SJSA1 (cell line): Measurements from ENCODE around the gene GAS7. TPM values are rescaled to one million over a fixed set of nuclear protein-coding genes. Genes with fewer than 3 reads are reported as not detected.

ENCODE experiments used
- DNase-seq, 2 experiments: peaks; one replicate each; pipeline ENCODE4 v3.0.0-alpha.2; 2015 to 2020; ENCODE audit warnings: low spot score in 2 of 2, low read depth in 1 of 2
- H3K27ac ChIP-seq: fragments of 250-450 bp; sonication (Bioruptor Pico); 2 replicates; pipeline ENCODE4 v1.5.1; 2020; ENCODE audit warnings: mild to moderate bottlenecking, moderate library complexity
- H3K27me3 ChIP-seq: fragments of 250-450 bp; sonication (Bioruptor Pico); replicated peaks from 2 replicates; pipeline ENCODE4 v1.5.1; 2020; ENCODE audit warnings: mild to moderate bottlenecking, moderate library complexity
- H3K36me3 ChIP-seq: fragments of 250-450 bp; sonication (Bioruptor Pico); 2 replicates; pipeline ENCODE4 v1.5.1; 2020; ENCODE audit warnings: mild to moderate bottlenecking
- H3K4me1 ChIP-seq: fragments of 250-450 bp; sonication (Bioruptor Pico); replicated peaks from 2 replicates; pipeline ENCODE4 v1.6.1; 2021; ENCODE audit warnings: mild to moderate bottlenecking
- H3K4me3 ChIP-seq: fragments of 250-450 bp; sonication (Bioruptor Pico); 2 replicates; pipeline ENCODE4 v1.5.1; 2020; ENCODE audit warnings: mild to moderate bottlenecking
- H3K9me3 ChIP-seq: fragments of 250-450 bp; sonication (Bioruptor Pico); replicated peaks from 2 replicates; pipeline ENCODE4 v1.5.1; 2020; ENCODE audit warnings: mild to moderate bottlenecking
- total RNA-seq: library from RNA; depleted of rRNA; stranded (reverse); fragments of >200 nt; shearing (Covaris generic); gene quantifications from 2 replicates; pipeline ENCODE4 v1.2.3, GENCODE V29; 2014

Gene GAS7
- total RNA-seq, 1 experiment from 2014 or later: 2.6 TPM

- Histone ChIP-seq H3K4me1 (no peaks in the 10 kb centered on the region), H3K4me3 (no peak overlapping the region), H3K27ac (no peak overlapping the region), H3K27me3 (no peaks in the 10 kb centered on the region), H3K36me3 (no peaks in the 10 kb centered on the region), H3K9me3 (no peaks in the 10 kb centered on the region)
- DNase-seq: no peak
These were observed 257.6 kb downstream of the GAS7 start for GRCh38 chr17:9940841-9941240.

GRCh38 chr17:9938764-9939163, 259.6 kb downstream of the GAS7 start:
- Histone ChIP-seq H3K4me3 (no peak overlapping the region), H3K27me3 (no peaks in the 10 kb centered on the region), H3K4me1 (no peaks in the 10 kb centered on the region), H3K9me3 (no peaks in the 10 kb centered on the region), H3K36me3 (no peaks in the 10 kb centered on the region), H3K27ac (no peak overlapping the region)
- no peak for DNase-seq

- H3K4me3 ChIP-seq: no peak overlapping the region
- H3K9me3 ChIP-seq: no peaks in the 10 kb centered on the region
- no peaks in the 10 kb centered on the region for H3K27me3 ChIP-seq
- H3K36me3 ChIP-seq: no peaks in the 10 kb centered on the region
- no peaks in the 10 kb centered on the region for H3K4me1 ChIP-seq
- DNase-seq: no peak
- no peak overlapping the region for H3K27ac ChIP-seq
These were observed 260.5 kb downstream of the GAS7 start for GRCh38 chr17:9937901-9938300.

GRCh38 chr17:9937241-9937761, 261.1 kb downstream of the GAS7 start:
- DNase-seq: no peak
- no peak overlapping the region for H3K4me3 ChIP-seq
- no peak overlapping the region for H3K27ac ChIP-seq
- H3K36me3 ChIP-seq: no peaks in the 10 kb centered on the region
- no peaks in the 10 kb centered on the region for H3K4me1 ChIP-seq
- no peaks in the 10 kb centered on the region for H3K27me3 ChIP-seq
- no peaks in the 10 kb centered on the region for H3K9me3 ChIP-seq

- H3K27me3 ChIP-seq: no peaks in the 10 kb centered on the region
- no peaks in the 10 kb centered on the region for H3K9me3 ChIP-seq
- DNase-seq: no peak
- no peak overlapping the region for H3K27ac ChIP-seq
- no peaks in the 10 kb centered on the region for H3K36me3 ChIP-seq
- no peaks in the 10 kb centered on the region for H3K4me1 ChIP-seq
- H3K4me3 ChIP-seq: no peak overlapping the region
These were observed 262.3 kb downstream of the GAS7 start for GRCh38 chr17:9936095-9936494.

GRCh38 chr17:9935408-9935807, 263.0 kb downstream of the GAS7 start:
- no peak overlapping the region for H3K4me3 ChIP-seq
- DNase-seq: no peak

GRCh38 chr17:9934331-9934730, 264.1 kb downstream of the GAS7 start:
- no peak overlapping the region for H3K27ac ChIP-seq
- H3K9me3 ChIP-seq: no peaks in the 10 kb centered on the region
- no peaks in the 10 kb centered on the region for H3K4me1 ChIP-seq
- H3K36me3 ChIP-seq: no peaks in the 10 kb centered on the region
- no peak overlapping the region for H3K4me3 ChIP-seq
- DNase-seq: no peak
- H3K27me3 ChIP-seq: no peaks in the 10 kb centered on the region

More at GRCh38 chr17:9935408-9935807, 263.0 kb downstream of the GAS7 start:
- H3K27me3 ChIP-seq: no peaks in the 10 kb centered on the region
- H3K27ac ChIP-seq: no peak overlapping the region
- H3K4me1 ChIP-seq: no peaks in the 10 kb centered on the region
- no peaks in the 10 kb centered on the region for H3K9me3 ChIP-seq
- no peaks in the 10 kb centered on the region for H3K36me3 ChIP-seq

- Histone ChIP-seq H3K9me3 (no peaks in the 10 kb centered on the region), H3K4me3 (no peak overlapping the region), H3K36me3 (no peaks in the 10 kb centered on the region), H3K27ac (no peak overlapping the region), H3K4me1 (peaks cover 7% of the 10 kb centered on the region), H3K27me3 (no peaks in the 10 kb centered on the region)
- DNase-seq: no peak
These were observed 265.9 kb downstream of the GAS7 start for GRCh38 chr17:9932491-9932890.

GRCh38 chr17:9931144-9931741, 267.2 kb downstream of the GAS7 start:
- Histone ChIP-seq H3K36me3 (no peaks in the 10 kb centered on the region), H3K9me3 (no peaks in the 10 kb centered on the region), H3K4me1 (peaks cover 7% of the 10 kb centered on the region), H3K27ac (no peak overlapping the region), H3K27me3 (no peaks in the 10 kb centered on the region), H3K4me3 (no peak overlapping the region)
- DNase-seq: no peak

- no peak overlapping the region for H3K27ac ChIP-seq
- H3K4me3 ChIP-seq: no peak overlapping the region
- DNase-seq: no peak
- H3K36me3 ChIP-seq: no peaks in the 10 kb centered on the region
- no peaks in the 10 kb centered on the region for H3K27me3 ChIP-seq
- peaks cover 7% of the 10 kb centered on the region for H3K4me1 ChIP-seq
- H3K9me3 ChIP-seq: no peaks in the 10 kb centered on the region
These were observed 268.5 kb downstream of the GAS7 start for GRCh38 chr17:9929871-9930270.

- no peak overlapping the region for H3K4me3 ChIP-seq
- H3K9me3 ChIP-seq: no peaks in the 10 kb centered on the region
- peaks cover 7% of the 10 kb centered on the region for H3K4me1 ChIP-seq
- H3K27ac ChIP-seq: no peak overlapping the region
- no peaks in the 10 kb centered on the region for H3K27me3 ChIP-seq
- no peaks in the 10 kb centered on the region for H3K36me3 ChIP-seq
- peak; percentile 67 to 72 for DNase-seq
These were observed 269.6 kb downstream of the GAS7 start for GRCh38 chr17:9928601-9929333.

- Histone ChIP-seq H3K4me1 (peaks cover 7% of the 10 kb centered on the region), H3K36me3 (no peaks in the 10 kb centered on the region), H3K4me3 (no peak overlapping the region)
These were observed 272.1 kb downstream of the GAS7 start for GRCh38 chr17:9926150-9926804.

GRCh38 chr17:9925457-9925856, 272.9 kb downstream of the GAS7 start:
- Histone ChIP-seq H3K27ac (no peak overlapping the region), H3K4me3 (no peak overlapping the region), H3K27me3 (no peaks in the 10 kb centered on the region), H3K36me3 (no peaks in the 10 kb centered on the region), H3K9me3 (no peaks in the 10 kb centered on the region), H3K4me1 (peaks cover 7% of the 10 kb centered on the region)
- DNase-seq: no peak

More at GRCh38 chr17:9926150-9926804, 272.1 kb downstream of the GAS7 start:
- Histone ChIP-seq H3K27me3 (no peaks in the 10 kb centered on the region), H3K9me3 (no peaks in the 10 kb centered on the region), H3K27ac (no peak overlapping the region)
- no peak for DNase-seq

- peak in 1 of 2 experiments; percentile 61 for DNase-seq
- H3K27ac ChIP-seq: no peak overlapping the region
These were observed 273.6 kb downstream of the GAS7 start for GRCh38 chr17:9924735-9925191.

More at GRCh38 chr17:9924735-9925191, 273.6 kb downstream of the GAS7 start:
- Histone ChIP-seq H3K36me3 (no peaks in the 10 kb centered on the region), H3K9me3 (no peaks in the 10 kb centered on the region), H3K4me3 (no peak overlapping the region), H3K27me3 (no peaks in the 10 kb centered on the region), H3K4me1 (peaks cover 7% of the 10 kb centered on the region)
